C4-2B (cell line): ENCODE data around the gene PRKG1.

Experiments used
- CTCF ChIP-seq: fragments of 450-650 bp; conservative IDR thresholded peaks from 2 replicates; pipeline ENCODE4 v1.5.1; 2017; ENCODE audit warnings: mild to moderate bottlenecking
- ZFX ChIP-seq: fragments of 450-650 bp; IDR thresholded peaks from 2 replicates; pipeline ENCODE4 v1.6.1; 2017

- no peak for TF ChIP-seq CTCF
- TF ChIP-seq ZFX = no peak
Measured at GRCh38 chr10:52063159-52063558, 988.9 kb downstream of the PRKG1 start.
